GM21447 (cell line): ENCODE data around the gene NRG2.

Source experiments
- ATAC-seq: cut with Tn5 transposase; IDR thresholded peaks from one replicate; pipeline ENCODE4 v1.9.1; 2021; ENCODE audit not compliant: unreplicated experiment

NRG2 gene

GRCh38 chr5:139951296-139951924 is 91.7 kb downstream of the NRG2 start:
- no peak for ATAC-seq

- ATAC-seq, result no peak
Observed at GRCh38 chr5:139950436-139950835, 92.7 kb downstream of the NRG2 start.

- no peak for ATAC-seq
Observed at GRCh38 chr5:139949710-139950109, 93.4 kb downstream of the NRG2 start.

- ATAC-seq, result no peak
Observed at GRCh38 chr5:139947727-139948126, 95.4 kb downstream of the NRG2 start.

GRCh38 chr5:139946440-139946839 is 96.7 kb downstream of the NRG2 start:
- ATAC-seq, result no peak

- no peak for ATAC-seq
Observed at GRCh38 chr5:139946006-139946405, 97.1 kb downstream of the NRG2 start.

- ATAC-seq, result no peak
Observed at GRCh38 chr5:139942243-139942642, 100.9 kb downstream of the NRG2 start.

GRCh38 chr5:139930406-139930805 is 112.7 kb downstream of the NRG2 start:
- no peak for ATAC-seq

- no peak for ATAC-seq
Observed at GRCh38 chr5:139926797-139927503, 116.1 kb downstream of the NRG2 start.

- ATAC-seq, result no peak
Observed at GRCh38 chr5:139925650-139926640, 117.2 kb downstream of the NRG2 start.

- no peak for ATAC-seq
Observed at GRCh38 chr5:139925216-139925562, 117.9 kb downstream of the NRG2 start.

GRCh38 chr5:139924294-139925215 is 118.5 kb downstream of the NRG2 start:
- ATAC-seq, result no peak

- ATAC-seq, result no peak
Observed at GRCh38 chr5:139919308-139919707, 123.8 kb downstream of the NRG2 start.

GRCh38 chr5:139915834-139916233 is 127.3 kb downstream of the NRG2 start:
- ATAC-seq, result no peak

GRCh38 chr5:139915266-139915665 is 127.8 kb downstream of the NRG2 start:
- no peak for ATAC-seq

GRCh38 chr5:139914218-139914807 is 128.8 kb downstream of the NRG2 start:
- no peak for ATAC-seq

GRCh38 chr5:139912804-139913203 is 130.3 kb downstream of the NRG2 start:
- no peak for ATAC-seq

- ATAC-seq, result no peak
Observed at GRCh38 chr5:139912158-139912557, 130.9 kb downstream of the NRG2 start.

- ATAC-seq, result no peak
Observed at GRCh38 chr5:139911425-139912120, 131.5 kb downstream of the NRG2 start.

- ATAC-seq, result no peak
Observed at GRCh38 chr5:139910901-139911300, 132.2 kb downstream of the NRG2 start.
